DND-41 (cell line): ENCODE measurements around the gene FAM240A.
A peak's percentile ranks its signal among the peaks of the same experiment; 100 is the strongest.

Experiments
- ATAC-seq: fragments of 200-7000 bp; cut with Tn5 transposase; 3 replicates; pipeline ENCODE4 v1.9.1; 2021; ENCODE audit warnings: low read depth; ENCODE audit not compliant: insufficient read depth
- DNase-seq: peaks from one replicate; pipeline ENCODE4 v3.0.0-alpha.2; 2020
- H2AFZ ChIP-seq: 2 replicates; pipeline ENCODE4 v1.6.0; 2012; ENCODE audit warnings: low read depth, low read length
- H3K27ac ChIP-seq: 2 replicates; pipeline ENCODE4 v1.5.1; 2012; ENCODE audit warnings: low read length, inconsistent platforms
- H3K27me3 ChIP-seq: fragments of 200-600 bp; sonication (generic); 2 replicates; pipeline ENCODE4 v1.6.0; 2012; ENCODE audit warnings: low read length, mild to moderate bottlenecking, inconsistent platforms; ENCODE audit not compliant: insufficient read depth, poor library complexity
- H3K36me3 ChIP-seq: 2 replicates; pipeline ENCODE4 v1.5.1; 2012; ENCODE audit warnings: low read length, inconsistent platforms; ENCODE audit not compliant: insufficient read depth
- H3K4me1 ChIP-seq: 2 replicates; pipeline ENCODE4 v1.5.1; 2012; ENCODE audit warnings: mild to moderate bottlenecking, low read length; ENCODE audit not compliant: insufficient read depth
- H3K4me2 ChIP-seq: 2 replicates; pipeline ENCODE4 v1.6.0; 2012; ENCODE audit warnings: mild to moderate bottlenecking, moderate library complexity, low read length, inconsistent platforms; ENCODE audit not compliant: insufficient read depth
- H3K4me3 ChIP-seq, 2 experiments: fragments of 200-600 bp in 1 of 2; shearing (Covaris generic) in 1 of 2; 2 replicates each; pipeline ENCODE4 v1.5.1; 2012 to 2016; ENCODE audit warnings: inconsistent platforms in 2 of 2, low read length in 2 of 2, mild to moderate bottlenecking in 2 of 2, low read depth in 1 of 2, moderate library complexity in 1 of 2
- H3K79me2 ChIP-seq: 2 replicates; pipeline ENCODE4 v1.6.0; 2012; ENCODE audit warnings: low read length, inconsistent platforms; ENCODE audit not compliant: insufficient read depth
- H3K9ac ChIP-seq: 2 replicates; pipeline ENCODE4 v1.6.0; 2012; ENCODE audit warnings: low read depth, mild to moderate bottlenecking, inconsistent platforms, low read length, moderate library complexity
- H3K9me3 ChIP-seq: 2 replicates; pipeline ENCODE4 v1.5.1; 2012; ENCODE audit warnings: low read length, moderate library complexity, mild to moderate bottlenecking, inconsistent platforms; ENCODE audit not compliant: insufficient read depth, severe bottlenecking
- H4K20me1 ChIP-seq: 2 replicates; pipeline ENCODE4 v1.6.0; 2012; ENCODE audit warnings: low read length; ENCODE audit not compliant: insufficient read depth
- EZH2 ChIP-seq: IDR thresholded peaks from 3 replicates; pipeline ENCODE4 v1.6.1; 2012; ENCODE audit warnings: borderline replicate concordance, low read depth, mild to moderate bottlenecking, moderate library complexity, low read length, inconsistent platforms; ENCODE audit not compliant: severe bottlenecking
- TF ChIP-seq, protein P1 (sequence below): IDR thresholded peaks from 2 replicates; pipeline ENCODE4 v1.5.1; 2012; ENCODE audit warnings: borderline replicate concordance, low read length, moderate library complexity, mild to moderate bottlenecking; ENCODE audit not compliant: poor library complexity, severe bottlenecking; ENCODE audit errors: extremely low read depth

The FAM240A gene

DNA sequence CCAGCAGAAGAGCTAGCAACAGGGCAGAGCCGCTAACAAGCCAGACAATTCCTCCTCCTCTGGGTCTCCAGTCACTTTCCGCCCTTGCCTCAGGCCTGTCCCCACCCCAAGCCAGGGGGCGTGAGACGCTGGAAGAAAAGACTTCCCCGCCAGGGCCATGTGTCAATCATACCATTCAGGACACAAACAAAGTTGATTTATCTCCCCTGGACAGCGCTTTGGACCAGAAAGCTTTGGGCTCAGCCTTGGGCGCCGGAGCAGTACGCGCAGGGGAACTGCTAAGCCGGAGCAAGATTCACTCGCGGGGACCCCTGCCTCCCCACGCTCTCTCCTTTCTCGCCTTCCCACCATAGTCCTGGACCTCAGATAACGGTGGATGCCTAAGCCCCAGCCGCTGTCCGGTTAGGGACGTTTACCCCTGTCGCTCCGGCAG lies 46.7 kb upstream of the FAM240A start:
- Histone ChIP-seq H3K4me2 (no peak overlapping the region), H3K27me3 (no peaks in the 10 kb centered on the region), H3K27ac (no peak overlapping the region), H3K4me3 (no peak overlapping the region), H2AFZ (no peak overlapping the region), H3K9ac (no peak overlapping the region), H4K20me1 (no peaks in the 10 kb centered on the region), H3K36me3 (no peaks in the 10 kb centered on the region), H3K9me3 (peaks cover 4% of the 10 kb centered on the region), H3K79me2 (no peaks in the 10 kb centered on the region), H3K4me1 (no peaks in the 10 kb centered on the region)
- no peak for ATAC-seq
- peak; percentile 4 for DNase-seq
- TF ChIP-seq, protein P1, sequence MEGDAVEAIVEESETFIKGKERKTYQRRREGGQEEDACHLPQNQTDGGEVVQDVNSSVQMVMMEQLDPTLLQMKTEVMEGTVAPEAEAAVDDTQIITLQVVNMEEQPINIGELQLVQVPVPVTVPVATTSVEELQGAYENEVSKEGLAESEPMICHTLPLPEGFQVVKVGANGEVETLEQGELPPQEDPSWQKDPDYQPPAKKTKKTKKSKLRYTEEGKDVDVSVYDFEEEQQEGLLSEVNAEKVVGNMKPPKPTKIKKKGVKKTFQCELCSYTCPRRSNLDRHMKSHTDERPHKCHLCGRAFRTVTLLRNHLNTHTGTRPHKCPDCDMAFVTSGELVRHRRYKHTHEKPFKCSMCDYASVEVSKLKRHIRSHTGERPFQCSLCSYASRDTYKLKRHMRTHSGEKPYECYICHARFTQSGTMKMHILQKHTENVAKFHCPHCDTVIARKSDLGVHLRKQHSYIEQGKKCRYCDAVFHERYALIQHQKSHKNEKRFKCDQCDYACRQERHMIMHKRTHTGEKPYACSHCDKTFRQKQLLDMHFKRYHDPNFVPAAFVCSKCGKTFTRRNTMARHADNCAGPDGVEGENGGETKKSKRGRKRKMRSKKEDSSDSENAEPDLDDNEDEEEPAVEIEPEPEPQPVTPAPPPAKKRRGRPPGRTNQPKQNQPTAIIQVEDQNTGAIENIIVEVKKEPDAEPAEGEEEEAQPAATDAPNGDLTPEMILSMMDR: no peak
- TF ChIP-seq EZH2: no peak

DNA sequence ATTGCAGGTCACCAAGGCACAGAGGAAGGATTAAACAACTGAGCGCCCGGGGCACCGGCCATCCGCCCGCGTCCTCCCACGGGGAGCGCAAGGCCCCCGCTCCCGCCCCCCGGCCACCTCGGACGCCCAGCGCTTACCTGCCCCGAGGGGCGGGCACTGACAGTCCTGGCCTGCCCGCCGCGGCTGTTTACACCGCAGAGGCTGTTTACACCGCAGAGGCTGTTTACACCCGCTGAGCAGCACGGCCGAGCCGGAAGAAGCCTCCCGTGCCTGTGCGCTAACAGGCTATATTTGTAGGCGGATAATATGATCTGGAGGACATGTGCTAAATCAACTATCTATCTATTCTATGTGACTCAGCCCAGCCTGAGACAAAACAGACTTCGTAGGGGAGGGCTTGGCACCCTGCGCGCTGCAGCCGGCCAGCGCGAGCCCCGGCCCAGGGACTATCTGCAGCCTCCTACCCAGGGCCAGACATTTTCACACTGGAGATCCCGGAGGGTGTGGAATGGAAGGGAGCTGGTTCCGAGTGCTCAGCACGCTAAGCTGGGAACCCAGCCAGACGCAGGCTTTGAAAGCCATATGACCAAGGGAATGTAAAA lies 46.2 kb upstream of the FAM240A start, which contains the start of gene LRRC2:
Gene LRRC2 (minus strand): TSS at position 263 of the 602 bp plus-strand sequence. CDS start 14,711 bp downstream, outside the sequence.
- Histone ChIP-seq H3K4me3 (no peak within 1 kb of the TSS), H3K4me2 (no peak within 1 kb of the TSS), H3K36me3 (no peaks in the 10 kb centered on the region), H3K27ac (no peak within 1 kb of the TSS), H3K27me3 (no peaks in the 10 kb centered on the region), H2AFZ (no peak within 1 kb of the TSS), H4K20me1 (no peaks in the 10 kb centered on the region), H3K4me1 (no peaks in the 10 kb centered on the region), H3K9ac (no peak within 1 kb of the TSS), H3K9me3 (peaks cover 4% of the 10 kb centered on the region), H3K79me2 (no peaks in the 10 kb centered on the region)
- no peak for TF ChIP-seq EZH2
- TF ChIP-seq, protein P1: no peak
- DNase-seq (no peak), ATAC-seq (no peak)

DNA sequence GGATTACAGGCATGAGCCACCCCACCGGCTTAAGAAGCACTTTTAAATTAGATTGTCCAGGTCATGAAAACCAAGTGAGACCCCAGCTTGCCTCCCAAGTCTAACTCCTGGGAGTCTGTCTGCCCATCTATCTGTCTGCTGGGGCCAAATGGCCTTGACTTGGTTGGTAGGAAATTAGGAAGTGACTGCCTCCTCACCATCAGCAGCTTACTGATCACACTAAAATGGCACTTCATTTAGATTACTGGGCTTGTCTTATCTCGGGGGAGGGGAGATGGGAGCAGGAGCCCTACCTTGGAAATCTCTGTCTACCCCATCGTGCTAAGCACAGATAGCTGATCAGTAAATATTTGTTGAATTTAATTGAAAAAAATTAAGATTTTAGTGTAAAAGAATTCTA lies 40.6 kb upstream of the FAM240A start:
- Histone ChIP-seq H3K4me1 (no peaks in the 10 kb centered on the region), H3K36me3 (no peaks in the 10 kb centered on the region), H3K27me3 (no peaks in the 10 kb centered on the region), H3K4me2 (no peak overlapping the region), H3K4me3 (no peak overlapping the region), H3K9me3 (no peaks in the 10 kb centered on the region), H3K79me2 (no peaks in the 10 kb centered on the region), H2AFZ (no peak overlapping the region), H3K9ac (no peak overlapping the region), H3K27ac (no peak overlapping the region), H4K20me1 (no peaks in the 10 kb centered on the region)
- no peak for ATAC-seq
- TF ChIP-seq, protein P1: no peak
- no peak for TF ChIP-seq EZH2
- no peak for DNase-seq
